ENCODE results near the gene KCNQ1. TPM values are rescaled to one million over a fixed set of nuclear protein-coding genes. Genes with fewer than 3 reads are reported as not detected.

The KCNQ1 gene
- polyA plus RNA-seq, 5 donors = 6.2 to 11.5 (median 8.5) TPM

GRCh38 chr11:2508793-2509192, 64.0 kb downstream of the KCNQ1 start:
- DNase-seq = no peak

GRCh38 chr11:2509481-2510001, 64.7 kb downstream of the KCNQ1 start:
- DNase-seq = peak in 1 of 2 donors; percentile 12

- no peak for DNase-seq
These were observed 66.0 kb downstream of the KCNQ1 start for GRCh38 chr11:2510626-2511402.

GRCh38 chr11:2511421-2512369, 66.9 kb downstream of the KCNQ1 start:
- DNase-seq = no peak

- DNase-seq = no peak
These were observed 67.9 kb downstream of the KCNQ1 start for GRCh38 chr11:2512431-2513407.

- DNase-seq = no peak
These were observed 68.6 kb downstream of the KCNQ1 start for GRCh38 chr11:2513441-2513840.

- DNase-seq = no peak
These were observed 70.8 kb downstream of the KCNQ1 start for GRCh38 chr11:2515401-2516275.

GRCh38 chr11:2516276-2517015, 71.6 kb downstream of the KCNQ1 start:
- DNase-seq = no peak

GRCh38 chr11:2517016-2517385, 72.2 kb downstream of the KCNQ1 start:
- DNase-seq = no peak

- DNase-seq = no peak
These were observed 72.7 kb downstream of the KCNQ1 start for GRCh38 chr11:2517386-2518064.

- no peak for DNase-seq
These were observed 73.5 kb downstream of the KCNQ1 start for GRCh38 chr11:2518111-2518982.

GRCh38 chr11:2518983-2519340, 74.2 kb downstream of the KCNQ1 start:
- no peak for DNase-seq

GRCh38 chr11:2519517-2519861, 74.7 kb downstream of the KCNQ1 start:
- DNase-seq = no peak

- no peak for DNase-seq
These were observed 75.3 kb downstream of the KCNQ1 start for GRCh38 chr11:2519862-2520735.

- no peak for DNase-seq
These were observed 75.9 kb downstream of the KCNQ1 start for GRCh38 chr11:2520736-2521035.

GRCh38 chr11:2521081-2521732, 76.4 kb downstream of the KCNQ1 start:
- no peak for DNase-seq

All from right lung (tissue), 5 donors.